GM18873 (cell line): ENCODE measurements around the gene LACTBL1.
"Not testable (repeated sequence)": the region's sequence is repeated elsewhere in the genome, so short reads cannot be mapped to it uniquely, and the experiment has no call there.

Source experiments
- ATAC-seq: cut with Tn5 transposase; IDR thresholded peaks from one replicate; pipeline ENCODE4 v1.9.1; 2021; ENCODE audit warnings: mild to moderate bottlenecking, moderate library complexity, moderate number of reproducible peaks; ENCODE audit not compliant: unreplicated experiment, low FRiP score

Gene LACTBL1

DNA sequence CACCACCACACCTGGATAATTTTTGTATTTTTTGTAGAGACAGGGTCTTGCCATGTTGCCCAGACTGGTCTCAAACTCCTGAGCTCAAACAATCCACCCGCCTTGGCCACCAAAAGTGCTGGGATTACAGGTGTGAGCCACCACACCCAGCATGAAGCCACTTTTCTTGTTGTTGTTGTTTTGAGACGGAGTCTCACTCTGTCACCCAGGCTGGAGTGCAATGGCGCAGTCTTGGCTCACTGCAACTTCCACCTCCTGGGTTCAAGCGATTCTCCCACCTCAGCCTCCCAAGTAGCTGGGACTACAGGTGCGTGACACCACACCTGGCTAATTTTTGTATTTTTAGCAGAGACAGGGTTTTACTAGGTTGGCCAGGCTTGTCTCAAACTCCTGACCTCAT lies 27.5 kb downstream of the LACTBL1 start:
- not testable (repeated sequence) for ATAC-seq

DNA sequence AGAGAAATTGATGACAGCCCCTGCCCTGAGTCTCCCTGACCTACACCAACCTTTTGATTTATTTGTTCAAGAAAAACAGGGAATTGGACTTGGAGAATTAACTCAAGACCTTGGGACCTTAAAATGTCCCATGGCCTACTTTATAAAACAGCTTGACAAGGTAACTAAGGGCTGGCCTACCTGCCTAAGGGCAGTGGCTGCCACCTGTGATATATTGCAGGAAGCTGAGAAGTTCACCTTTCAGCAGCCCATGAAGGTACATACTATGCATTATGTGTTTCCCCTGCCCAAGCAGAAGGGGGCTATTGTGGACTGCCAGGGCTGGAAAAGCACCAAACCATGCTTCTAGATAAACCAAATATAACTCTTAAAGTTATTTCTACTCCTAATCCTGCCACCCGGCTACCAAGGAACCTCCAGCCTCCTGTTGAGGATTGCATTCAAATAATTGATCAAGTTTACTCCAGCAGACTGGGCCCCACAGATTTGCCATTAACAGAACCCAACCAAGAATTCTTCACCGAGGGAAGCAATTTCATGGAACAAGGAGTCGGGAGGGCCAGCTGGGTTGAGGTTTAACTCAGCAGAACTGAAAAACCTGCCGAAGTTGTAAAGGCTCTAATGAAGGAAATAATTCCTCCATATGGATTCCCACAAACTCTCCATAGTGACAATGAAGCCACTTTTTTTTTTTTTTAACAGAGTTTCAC lies 28.2 kb downstream of the LACTBL1 start:
- no peak for ATAC-seq

DNA sequence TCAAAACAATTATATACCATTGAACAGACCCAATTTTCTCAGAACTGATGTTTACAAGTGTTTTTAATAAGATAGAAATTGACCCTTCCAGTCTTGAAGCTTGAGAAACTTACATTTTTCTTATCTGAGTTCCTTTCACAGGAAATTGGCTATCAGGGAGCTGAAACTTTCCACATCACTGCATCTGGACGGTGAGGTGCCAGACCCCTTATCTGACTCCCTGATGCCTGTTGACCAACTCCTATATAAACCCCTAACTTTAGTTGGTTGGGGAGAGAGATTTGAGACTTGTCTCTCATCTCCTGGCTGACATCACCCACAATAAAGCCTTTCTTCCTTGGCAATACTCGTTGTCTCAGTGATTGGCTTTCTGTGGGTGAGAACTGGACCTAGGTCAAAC lies 31.4 kb downstream of the LACTBL1 start:
- ATAC-seq: no peak

DNA sequence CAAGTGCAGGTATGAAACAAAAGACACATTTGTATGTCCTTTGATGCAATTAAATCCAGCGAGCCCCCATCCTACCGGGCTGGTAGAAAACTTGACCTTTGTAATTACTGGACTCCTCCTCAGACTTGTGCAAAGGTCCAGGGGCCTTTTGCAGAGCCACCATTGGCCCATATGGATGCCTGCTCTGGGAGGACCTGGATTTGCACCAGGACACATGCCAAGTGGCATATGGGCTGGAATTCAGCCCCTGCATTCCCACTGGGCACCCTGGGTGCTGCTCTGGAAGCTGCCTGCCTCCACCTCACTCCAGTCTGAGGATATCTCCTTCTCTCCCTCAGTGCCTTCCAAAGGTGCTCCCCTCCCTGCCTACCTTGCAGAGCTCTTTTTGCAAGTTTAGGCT lies 36.0 kb downstream of the LACTBL1 start:
- no peak for ATAC-seq

DNA sequence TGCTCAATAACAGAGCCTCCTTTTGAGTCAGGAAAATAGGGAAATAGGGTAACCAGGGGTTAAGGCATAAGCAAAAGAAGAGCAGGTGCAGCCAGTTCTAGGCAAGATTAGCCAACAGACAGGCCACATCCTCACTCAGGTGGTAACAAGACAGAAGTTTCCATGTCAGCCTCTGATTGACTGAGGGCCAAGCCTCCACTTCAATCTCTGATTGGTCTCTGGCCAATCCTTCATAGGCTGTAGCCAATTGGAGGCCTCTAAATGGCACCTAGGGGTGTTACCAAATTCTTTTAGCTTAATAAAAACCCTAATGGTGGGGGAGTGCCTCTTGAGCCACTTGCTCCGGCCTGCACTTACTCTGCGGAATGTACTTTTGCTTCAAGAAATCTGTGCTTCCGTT lies 37.2 kb downstream of the LACTBL1 start:
- ATAC-seq: no peak

DNA sequence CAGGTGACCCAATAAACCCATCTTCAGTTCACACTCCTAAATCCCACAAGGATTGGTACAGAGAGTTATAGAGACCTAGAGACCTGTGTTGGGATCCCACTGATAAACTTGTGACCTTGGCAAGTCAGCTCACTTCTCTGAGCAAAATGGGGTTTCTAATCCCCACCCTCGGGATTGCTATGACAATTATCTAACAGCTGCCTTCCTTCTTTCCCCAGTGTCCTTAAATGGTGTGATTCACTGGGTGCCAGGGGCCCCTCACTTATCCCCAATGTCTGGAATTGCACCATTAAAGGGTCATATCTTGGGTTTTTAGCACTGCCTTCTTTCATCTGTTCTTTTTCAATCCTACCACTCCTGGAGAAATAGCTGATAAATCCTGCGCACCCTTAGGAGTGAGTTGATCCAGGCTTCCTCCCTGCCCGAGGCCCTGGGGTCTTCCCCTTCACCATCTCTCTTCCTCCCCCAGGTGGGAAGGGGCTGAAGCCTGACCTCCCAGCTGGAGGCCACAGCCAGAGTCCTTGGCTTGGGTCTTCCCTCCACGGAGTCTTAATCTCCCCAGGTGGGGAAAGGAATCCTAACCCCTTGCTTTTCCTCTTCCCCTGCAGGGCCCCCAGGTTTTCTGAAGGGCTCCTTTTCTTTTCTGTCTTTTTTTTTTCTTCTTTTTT lies 39.7 kb downstream of the LACTBL1 start:
- ATAC-seq: no peak

DNA sequence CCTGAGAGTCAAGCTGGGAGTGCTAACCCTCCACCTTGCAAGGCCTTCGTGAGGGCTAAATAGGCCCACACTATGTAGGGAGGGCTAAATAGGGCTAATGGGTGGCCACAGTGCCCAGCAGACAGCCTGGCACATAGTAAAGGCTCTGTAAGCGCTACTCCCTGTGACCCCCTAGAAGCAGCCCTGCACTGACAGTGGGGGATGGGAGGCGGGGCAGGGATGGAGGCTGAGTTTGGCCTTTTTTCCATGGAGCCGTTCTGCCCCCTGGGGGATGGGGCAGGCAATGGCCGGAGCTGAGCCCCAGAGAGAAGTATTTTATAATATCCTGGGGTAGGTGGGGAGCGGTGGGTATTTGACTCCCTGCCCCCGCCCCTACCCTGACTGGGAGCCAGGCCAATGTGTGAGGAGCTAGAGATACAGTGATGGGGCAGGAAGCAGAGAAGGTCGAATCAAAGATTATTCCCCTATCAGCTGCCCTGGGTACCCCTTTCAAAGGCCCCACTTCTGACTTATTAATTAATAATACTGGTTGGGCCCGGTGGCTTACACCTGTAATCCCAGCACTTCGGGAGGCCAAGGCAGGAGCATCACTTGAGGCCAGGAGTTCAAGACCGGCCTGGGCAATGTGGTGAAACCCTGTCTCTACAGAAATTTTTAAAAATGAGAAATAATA lies 42.3 kb downstream of the LACTBL1 start:
- no peak for ATAC-seq

DNA sequence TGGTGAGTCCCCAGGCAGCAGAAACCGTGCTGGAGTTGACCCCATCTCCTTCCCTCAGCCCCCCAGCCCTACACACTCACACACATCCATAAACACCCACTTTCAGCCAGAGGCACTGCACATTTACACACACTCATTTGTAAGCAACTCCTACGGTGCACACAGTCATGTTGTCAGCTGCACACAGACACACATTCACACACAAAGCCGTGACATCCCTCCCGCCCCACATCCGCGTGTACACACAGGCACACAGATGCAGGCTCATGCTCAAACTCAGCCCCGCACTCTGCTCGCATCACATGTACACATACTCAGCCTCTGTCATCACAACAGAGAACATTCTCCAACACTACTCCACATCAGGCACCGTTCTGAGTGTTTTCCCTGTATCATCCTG lies 47.6 kb downstream of the LACTBL1 start:
- no peak for ATAC-seq

DNA sequence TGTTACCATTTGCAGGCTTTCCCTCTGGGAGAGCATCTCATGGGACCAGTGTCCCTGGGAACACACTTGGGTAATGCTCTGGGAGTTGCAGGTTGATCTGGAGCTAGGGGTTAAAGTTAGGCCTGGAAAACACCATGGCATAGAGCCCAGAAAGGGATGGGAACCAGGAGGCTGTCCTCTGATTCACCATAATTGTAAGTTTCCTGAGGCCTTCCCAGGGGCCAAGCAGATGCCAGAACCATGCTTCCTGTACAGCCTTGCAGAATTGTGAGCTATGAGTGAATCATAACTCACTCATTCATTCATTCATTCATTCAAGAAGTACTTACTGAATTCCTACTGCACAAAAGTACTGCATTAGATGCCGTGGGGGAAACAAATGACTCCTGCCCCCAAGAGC lies 50.0 kb downstream of the LACTBL1 start:
- no peak for ATAC-seq

DNA sequence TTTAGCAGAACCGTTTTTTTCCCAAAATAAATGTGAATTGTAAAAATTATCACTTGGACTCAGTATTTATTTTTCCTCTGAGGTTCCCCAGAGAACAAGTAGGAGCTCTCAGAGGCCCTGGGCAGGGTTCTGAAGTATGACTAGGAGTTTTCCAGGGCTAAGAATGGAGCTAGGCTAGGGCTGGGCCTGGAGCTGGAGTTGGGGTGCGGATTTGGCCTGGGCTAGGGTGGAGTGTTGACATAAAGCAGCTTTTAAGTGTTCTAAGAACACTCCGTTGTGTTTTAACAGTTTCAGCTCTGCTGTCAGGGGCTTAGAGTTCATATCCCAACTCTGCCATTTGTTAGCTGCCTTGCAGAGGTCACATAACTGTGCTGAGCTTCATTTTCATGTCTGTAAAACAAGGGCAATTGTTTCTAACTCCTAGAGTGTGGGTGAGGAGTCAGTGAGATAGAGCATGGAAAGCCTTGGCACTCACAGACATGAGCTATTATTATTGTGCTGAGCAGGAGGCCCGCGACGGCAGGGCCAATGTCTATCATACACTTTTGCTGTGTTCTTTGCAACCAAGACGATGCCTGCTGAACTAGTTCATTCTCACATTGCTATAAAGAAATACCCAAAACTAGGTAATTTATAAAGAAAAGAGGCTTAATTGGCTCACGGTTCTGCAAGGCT lies 51.1 kb downstream of the LACTBL1 start:
- no peak for ATAC-seq

DNA sequence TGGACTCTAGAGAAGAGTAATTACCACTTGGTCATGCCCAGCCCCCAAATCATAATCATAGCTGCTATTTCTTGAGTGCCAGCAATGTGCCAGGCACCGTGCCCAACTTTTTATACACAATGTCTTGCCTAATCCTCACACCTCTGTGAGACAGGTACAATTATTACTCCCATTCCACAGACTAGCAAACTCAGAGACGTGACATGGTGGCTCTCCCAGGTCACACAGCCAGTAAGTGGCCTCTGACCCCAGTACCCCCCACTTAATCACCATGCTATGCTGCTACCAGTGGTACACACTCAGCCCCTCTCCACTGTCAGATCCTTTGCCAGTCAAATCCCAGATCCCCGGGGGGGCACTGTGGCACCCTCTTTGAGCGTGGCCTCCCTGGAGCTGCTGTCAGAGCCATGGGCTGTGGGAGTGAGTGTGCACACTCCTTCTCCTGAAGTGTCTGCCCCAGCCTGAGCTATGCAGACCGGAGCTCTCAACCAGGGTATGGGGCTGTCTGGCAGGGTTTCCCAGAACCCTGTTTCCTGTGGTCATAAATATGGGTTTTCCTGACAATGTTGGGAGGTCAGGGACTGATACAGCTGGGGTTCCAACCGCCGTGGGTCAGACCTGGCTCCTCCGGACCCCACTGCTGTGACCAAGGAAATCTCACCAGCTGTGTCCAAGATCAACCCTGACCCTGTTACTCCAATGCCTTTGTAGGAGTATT lies 51.8 kb downstream of the LACTBL1 start:
- ATAC-seq: no peak

DNA sequence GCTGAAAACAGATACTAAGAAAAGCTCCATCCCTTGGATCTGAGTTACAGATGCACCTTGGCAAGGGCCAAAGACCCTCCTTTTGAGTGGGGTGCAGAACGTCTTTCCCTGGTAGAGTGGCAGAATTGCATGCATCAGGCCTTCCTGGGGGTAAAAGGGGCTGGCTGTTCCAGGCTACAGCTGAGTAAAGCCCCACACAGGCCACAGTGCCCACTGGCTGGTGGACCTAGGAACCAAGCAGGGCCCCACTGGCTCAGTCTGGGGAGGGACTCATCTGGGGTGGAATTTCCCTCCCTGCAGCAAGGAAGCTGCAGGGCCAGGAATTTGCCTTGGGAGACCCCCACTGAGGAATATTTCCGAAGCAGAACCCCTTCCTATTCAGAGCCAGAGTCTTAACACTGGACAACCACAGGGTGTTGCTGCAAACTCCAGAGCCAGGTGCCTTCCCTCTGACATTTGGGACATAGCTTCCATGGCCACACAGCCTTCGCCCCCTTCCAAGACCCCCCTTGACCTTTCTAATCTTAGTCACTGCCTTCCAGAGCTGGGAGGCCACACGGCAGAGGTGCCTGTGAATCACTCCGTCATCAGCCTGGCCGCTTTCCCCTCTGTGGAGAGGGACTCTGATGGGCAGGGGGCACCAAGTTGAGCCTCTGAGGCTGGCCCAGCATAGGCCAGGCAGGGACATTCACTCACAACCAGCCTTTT lies 52.5 kb downstream of the LACTBL1 start:
- ATAC-seq: no peak

DNA sequence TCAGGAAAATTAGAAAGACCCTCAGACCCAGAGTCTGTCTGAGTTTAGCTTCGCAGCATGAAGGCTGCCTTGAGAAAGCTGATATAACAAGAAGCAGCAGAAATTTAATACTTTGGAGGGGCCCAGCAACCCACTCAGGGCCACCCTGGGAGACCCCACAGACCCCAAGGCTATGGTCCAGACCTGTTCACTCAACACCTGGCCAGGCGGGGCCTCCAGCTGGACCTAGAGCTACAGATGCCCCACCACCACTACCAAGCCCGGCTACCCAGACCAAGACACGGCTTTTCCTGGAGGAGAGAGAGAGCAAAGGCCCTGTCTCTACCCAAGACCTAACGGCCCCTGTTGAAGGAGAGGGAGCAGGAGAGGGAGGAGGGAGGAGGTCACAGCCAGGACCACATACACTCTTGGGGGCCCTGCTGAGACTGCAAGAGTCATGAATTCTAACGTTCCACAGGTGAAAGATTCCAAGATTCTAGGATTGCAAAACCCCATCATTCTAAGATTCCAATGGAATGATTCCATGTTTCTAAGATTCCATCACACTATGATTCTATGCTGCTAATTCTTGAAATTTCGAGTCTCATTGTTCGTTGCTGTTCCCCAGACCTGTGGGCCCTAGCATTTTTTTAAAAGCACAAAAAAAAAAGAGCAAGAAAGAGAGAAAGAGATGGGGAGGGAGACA lies 53.2 kb downstream of the LACTBL1 start:
- ATAC-seq: no peak

DNA sequence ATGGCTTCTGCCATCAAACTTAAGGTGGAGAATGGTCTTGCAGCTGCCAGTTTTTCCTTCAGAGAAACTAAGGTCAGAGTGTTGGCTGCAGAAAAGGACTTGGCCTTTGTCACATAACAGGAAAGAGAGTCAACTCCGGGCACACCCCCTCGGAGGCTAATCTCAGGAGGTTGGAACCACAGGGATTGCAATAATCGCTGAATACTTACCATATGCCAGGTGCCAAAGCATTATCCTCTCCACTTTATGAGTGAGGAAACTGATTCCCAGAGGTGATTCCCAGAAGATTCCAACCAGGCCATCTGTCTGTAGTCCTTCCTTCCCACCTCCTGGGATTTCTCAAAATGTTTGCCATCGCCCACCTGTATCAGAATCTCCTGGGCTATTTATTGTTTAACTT lies 54.0 kb downstream of the LACTBL1 start:
- no peak for ATAC-seq

DNA sequence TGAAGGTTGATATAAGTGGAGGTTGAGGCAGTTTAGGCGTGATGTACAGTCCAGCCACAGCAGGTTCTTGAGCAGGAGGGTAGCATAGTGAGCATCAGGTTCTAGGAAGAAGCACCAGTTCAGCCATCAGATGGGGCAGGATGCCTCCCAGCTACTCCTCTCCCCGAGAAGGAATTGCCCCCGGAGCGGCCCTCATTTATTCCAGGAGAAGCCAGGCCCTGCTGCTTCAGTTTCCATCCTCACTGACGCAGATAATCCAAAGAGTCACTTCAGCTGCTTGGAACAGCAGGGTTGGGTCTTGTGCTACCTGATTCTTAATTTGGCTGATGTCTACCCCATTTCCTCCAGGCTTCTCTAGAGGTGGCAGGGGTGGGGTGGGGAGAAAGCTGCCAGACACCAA lies 54.7 kb downstream of the LACTBL1 start:
- no peak for ATAC-seq

DNA sequence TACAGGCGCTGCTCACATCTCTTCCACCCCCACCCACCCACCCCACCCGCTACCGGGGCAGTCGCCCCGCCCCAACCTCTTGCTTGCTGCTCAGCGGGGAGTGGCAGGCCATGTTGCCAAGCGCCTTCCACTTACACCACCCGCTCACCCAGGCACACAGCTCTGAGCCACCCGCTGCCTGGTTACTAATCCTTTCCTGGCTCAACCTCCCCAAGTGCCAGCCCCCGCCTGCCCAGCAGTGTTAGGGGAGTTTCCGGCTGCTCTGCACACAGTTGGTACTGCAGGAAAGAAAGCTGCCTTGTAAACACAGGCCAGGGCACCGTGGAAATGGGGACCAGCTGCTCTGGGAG lies 56.2 kb downstream of the LACTBL1 start:
- no peak for ATAC-seq

DNA sequence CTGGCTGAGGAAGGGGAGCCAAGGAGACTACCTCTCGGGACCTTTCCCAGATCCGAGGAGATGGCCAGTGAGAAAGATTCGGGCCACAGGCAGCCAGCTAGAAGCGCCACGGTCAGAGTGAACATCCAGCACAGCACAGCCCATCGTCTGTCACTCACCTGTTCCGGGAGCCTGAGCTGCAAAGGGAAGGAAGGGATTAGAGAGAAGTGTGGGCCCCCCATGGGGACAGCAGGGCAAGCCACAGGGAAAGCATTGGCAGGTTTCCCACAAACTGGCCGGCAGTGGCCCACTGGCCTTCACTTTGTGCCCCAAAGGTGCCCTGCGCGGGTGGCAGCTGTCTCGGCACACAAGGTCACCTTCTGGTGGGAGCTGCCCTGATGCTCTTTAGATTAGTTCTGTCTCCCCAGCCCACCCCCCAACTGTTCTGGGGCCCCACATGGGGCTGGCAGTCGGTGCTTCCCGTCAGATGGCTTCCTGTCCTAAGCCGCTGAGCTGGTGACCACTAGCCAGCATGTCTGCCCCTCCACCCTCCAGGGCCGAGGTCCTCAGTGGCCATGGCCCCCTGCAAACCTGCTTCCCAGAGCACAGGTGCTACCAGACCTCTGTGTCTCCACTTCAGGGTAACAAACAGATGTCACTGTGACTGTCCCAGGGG lies 56.7 kb downstream of the LACTBL1 start:
- no peak for ATAC-seq

DNA sequence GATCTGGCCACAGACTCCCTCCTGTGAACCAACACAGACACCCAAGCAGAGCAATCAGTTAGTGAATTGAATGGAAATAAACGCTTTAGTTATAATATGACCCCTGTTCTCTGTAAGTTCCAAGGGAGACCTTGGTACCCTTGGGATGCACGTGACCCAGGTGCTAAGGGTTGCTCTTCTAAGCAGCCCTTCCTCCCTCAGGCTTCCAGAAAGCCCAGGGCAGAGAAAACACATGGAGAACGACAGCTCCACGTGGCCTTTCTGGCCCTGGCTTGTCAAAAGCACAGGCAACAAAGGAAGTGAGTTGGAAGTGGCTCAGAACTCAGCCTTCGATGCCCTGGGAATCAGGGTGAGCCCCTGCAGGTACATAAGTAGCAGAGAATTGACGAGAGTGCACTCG lies 57.4 kb downstream of the LACTBL1 start:
- no peak for ATAC-seq

DNA sequence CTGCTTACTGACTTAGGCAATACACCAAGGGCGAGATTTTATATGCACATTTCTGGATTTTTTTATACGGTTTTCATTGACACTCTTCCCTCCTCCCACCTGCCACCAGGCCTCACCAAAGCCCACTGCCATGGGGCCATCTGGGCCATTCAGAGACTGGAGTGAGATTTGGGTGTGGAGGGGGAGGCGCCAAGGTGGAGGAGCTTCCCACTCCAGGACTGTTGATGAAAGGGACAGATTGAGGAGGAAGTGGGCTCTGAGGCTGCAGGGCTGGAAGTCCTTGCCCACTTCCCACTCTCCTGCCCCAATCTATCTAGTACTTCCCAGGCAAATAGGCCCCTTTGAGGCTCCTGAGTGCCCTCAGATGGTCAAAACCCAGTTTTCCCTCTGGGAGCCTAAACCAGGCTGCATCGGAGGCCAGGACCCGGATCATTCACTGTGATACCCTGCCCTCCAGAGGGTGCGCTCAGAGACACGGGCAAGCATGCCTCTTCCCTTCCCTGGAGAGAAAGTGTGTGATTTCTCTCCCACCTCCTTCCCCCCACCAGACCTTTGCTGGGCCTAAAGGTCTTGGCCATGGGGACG lies 57.9 kb downstream of the LACTBL1 start:
- no peak for ATAC-seq
